ENCODE data around the gene DAB2IP. TPM values are rescaled to one million over a fixed set of nuclear protein-coding genes. Genes with fewer than 3 reads are reported as not detected.

Gene DAB2IP
- total RNA-seq, 6 experiments from 2014 or later: 15.1 to 21.6 (median 19.0) TPM

- whole genome bisulfite sequencing (ENCODE audit: insufficient coverage, low coverage, low lambda C conversion rate, missing lambda C conversion rate): 90% methylated on average over 2 of the region's 5 CpGs
- H3K27me3 ChIP-seq: no peaks in the 10 kb centered on the region
- intact Hi-C loops (cut with DNase I): no loop called here
- no peak overlapping the region for H3K4me3 ChIP-seq
- no peak for TF ChIP-seq POLR2A (IDR thresholded peaks at IDR 0.05)
- no peak for TF ChIP-seq CTCF (IDR thresholded peaks at IDR 0.05)
- peaks cover 0 to 7% (median 0%) of the 10 kb centered on the region in 4 donors for H3K4me1 ChIP-seq
- no peak for DNase-seq
- no peaks in the 10 kb centered on the region for H3K36me3 ChIP-seq
- H3K27ac ChIP-seq: no peak overlapping the region
- H3K9me3 ChIP-seq: no peaks in the 10 kb centered on the region
- no peak for ATAC-seq
These were observed 9.9 kb downstream of the DAB2IP start for GRCh38 chr9:121661328-121661727.

GRCh38 chr9:121662359-121662758 lies 10.9 kb downstream of the DAB2IP start:
- WGBS (ENCODE audit: insufficient coverage, low coverage, low lambda C conversion rate, missing lambda C conversion rate): 59% methylated on average over 3 of the region's 3 CpGs

DNA sequence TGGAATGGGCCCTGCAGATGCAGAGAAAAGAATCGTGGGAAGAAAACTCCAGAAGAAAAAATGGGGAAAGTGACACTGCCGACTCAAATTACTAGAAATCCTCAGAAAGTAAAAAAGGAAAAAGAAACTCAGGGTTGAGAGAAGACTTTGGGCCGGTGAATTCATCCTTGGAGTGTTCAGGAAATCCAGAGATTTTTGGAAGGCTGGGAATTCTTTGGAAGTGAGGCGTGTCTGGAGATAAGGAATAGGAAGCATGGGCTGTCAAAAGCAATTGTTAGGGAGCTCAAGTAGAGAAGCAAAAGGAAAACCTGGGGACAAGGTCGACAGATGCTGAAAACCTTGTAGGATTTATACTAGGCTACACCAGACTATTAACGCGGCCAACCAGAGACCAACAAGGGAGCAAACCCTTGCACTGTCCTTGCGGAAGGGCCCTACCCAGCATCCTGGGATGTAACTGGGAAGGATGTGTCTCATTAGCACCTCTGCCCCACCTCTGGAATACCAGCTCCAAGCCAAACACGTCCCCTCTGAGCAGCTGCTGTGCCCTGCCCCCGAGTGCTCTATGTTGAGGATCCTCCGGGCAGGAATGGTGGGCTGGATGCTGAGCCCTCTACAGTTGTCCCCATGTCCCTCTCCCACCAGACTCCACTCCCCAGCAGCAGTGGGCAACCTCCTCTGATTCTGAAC lies 11.6 kb downstream of the DAB2IP start:
- no peak for DNase-seq
- peak in 1 of 4 donors; percentile 9 for ATAC-seq
- no peaks in the 10 kb centered on the region for H3K27me3 ChIP-seq
- WGBS (ENCODE audit: insufficient coverage, low coverage, low lambda C conversion rate, missing lambda C conversion rate): 53% methylated on average over 7 of the region's 11 CpGs
- intact Hi-C loops (cut with DNase I): no loop called here
- peaks cover 0 to 5% (median 0%) of the 10 kb centered on the region in 4 donors for H3K4me1 ChIP-seq
- no peak overlapping the region for H3K27ac ChIP-seq
- TF ChIP-seq POLR2A (IDR thresholded peaks at IDR 0.05) (no peak), CTCF (IDR thresholded peaks at IDR 0.05) (no peak)
- H3K36me3 ChIP-seq: no peaks in the 10 kb centered on the region
- no peak overlapping the region for H3K4me3 ChIP-seq
- H3K9me3 ChIP-seq: no peaks in the 10 kb centered on the region

More at GRCh38 chr9:121662359-121662758, 10.9 kb downstream of the DAB2IP start:
- DNase-seq (no peak), ATAC-seq (no peak)
- Histone ChIP-seq H3K4me1 (peaks cover 0 to 7% (median 0%) of the 10 kb centered on the region in 4 donors), H3K9me3 (no peaks in the 10 kb centered on the region), H3K27me3 (no peaks in the 10 kb centered on the region), H3K4me3 (no peak overlapping the region), H3K27ac (no peak overlapping the region), H3K36me3 (no peaks in the 10 kb centered on the region)
- TF ChIP-seq POLR2A (IDR thresholded peaks at IDR 0.05) (no peak), CTCF (IDR thresholded peaks at IDR 0.05) (no peak)
- intact Hi-C loops (cut with DNase I): no loop called here

- intact Hi-C loops (cut with DNase I): no loop called here
- Histone ChIP-seq H3K9me3 (no peaks in the 10 kb centered on the region), H3K36me3 (no peaks in the 10 kb centered on the region), H3K4me1 (no peaks in the 10 kb centered on the region), H3K4me3 (no peak overlapping the region), H3K27ac (no peak overlapping the region), H3K27me3 (no peaks in the 10 kb centered on the region)
- 81% methylated on average over 7 of the region's 7 CpGs for WGBS (ENCODE audit: insufficient coverage, low coverage, low lambda C conversion rate, missing lambda C conversion rate)
- no peak for TF ChIP-seq CTCF (IDR thresholded peaks at IDR 0.05)
- TF ChIP-seq POLR2A (IDR thresholded peaks at IDR 0.05): no peak
- ATAC-seq (no peak), DNase-seq (peak in 1 of 3 donors; percentile 37)
These were observed 12.2 kb downstream of the DAB2IP start for GRCh38 chr9:121663591-121663990.
